GM12874 (cell line): Measurements from ENCODE around the gene MAN2B2.

ENCODE experiments used
- CTCF ChIP-seq: IDR thresholded peaks from 2 replicates; pipeline ENCODE4 v1.5.1; 2011; ENCODE audit warnings: low read depth, mild to moderate bottlenecking, control low read depth, low read length, moderate library complexity; ENCODE audit not compliant: insufficient read depth

MAN2B2 gene

GRCh38 chr4:6589444-6589843 is 14.5 kb downstream of the MAN2B2 start:
- no peak for TF ChIP-seq CTCF

DNA sequence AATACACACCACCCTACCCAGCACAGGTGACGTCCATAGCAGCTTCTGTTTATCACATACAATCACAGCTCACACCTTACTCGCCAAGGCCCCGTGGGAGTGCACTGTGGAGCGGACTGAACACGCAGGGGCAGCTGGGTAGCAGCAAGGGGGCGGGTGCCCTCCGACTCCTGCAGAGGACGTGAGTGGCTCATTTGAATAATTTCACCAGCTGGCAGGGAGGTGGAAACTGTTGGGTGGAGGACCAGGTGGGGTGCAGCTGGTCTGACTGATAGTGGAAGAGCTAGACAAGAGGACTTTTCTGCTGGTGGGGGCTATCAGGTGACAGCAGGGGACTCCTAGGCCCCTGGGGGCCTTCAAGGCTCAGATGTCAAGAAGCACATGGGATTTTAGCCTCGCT is 16.3 kb downstream of the MAN2B2 start:
- no peak for TF ChIP-seq CTCF

- no peak for TF ChIP-seq CTCF
These were observed 16.8 kb downstream of the MAN2B2 start for GRCh38 chr4:6591781-6592180.

DNA sequence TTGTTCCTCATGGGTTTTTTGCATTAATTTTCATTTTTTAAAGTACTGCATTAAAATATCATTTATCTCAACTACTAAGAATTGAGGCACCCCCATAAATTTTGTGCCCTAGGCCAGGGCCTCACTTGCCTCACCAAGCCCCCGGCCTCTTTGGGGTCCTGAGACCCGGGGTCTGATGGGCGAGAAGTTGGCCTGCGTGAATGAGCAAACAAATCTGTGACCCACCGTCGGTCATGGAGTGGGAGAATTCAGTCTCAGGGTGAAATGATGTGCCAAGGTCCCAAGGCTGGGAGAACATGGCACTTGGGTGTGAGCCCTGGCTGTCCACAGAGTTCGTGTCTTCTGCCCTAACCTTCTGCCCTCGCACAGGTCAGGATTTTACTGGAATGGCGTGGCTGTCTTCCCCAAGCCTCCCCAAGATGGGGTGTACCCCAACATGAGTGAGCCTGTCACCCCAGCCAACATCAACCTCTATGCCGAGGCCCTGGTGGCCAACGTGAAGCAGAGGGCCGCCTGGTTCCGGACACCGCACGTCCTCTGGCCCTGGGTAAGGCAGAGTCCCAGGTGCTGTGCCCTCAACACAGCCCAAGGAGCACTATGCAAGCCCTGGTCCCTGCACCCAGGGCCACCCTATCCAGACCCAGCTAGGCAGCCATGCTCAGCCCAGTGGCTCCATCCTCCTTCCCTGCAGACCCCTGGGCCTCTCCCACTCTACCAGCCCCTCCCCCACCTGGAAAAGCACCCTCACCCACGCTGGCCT is 18.0 kb downstream of the MAN2B2 start:
- TF ChIP-seq CTCF: no peak

GRCh38 chr4:6594341-6594740 is 19.4 kb downstream of the MAN2B2 start:
- no peak for TF ChIP-seq CTCF

DNA sequence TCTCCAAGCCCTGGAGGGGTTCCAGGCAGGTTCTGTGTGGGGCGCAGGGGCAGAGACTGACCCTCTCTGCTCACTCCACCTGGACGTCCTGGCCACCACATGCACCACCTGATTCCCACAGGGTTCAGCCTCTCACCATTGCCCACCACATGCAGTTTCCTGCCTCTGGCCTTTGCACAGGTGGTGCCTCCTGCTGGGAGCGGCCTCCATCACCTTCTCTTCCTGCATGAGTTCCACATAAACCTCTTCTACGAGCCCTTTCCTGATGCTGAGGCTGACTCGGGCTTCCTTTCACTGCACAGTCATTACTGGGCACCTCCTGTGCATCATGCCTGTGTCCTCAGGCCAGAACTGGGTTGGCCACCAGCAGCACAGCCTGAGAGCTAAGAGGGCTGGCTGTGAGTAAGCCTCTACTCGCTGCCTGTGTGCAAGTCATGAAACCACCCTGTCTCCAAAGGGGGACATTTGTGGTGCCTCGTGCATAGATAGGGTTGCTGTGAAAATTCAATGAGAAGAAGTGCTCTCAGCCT is 19.9 kb downstream of the MAN2B2 start:
- no peak for TF ChIP-seq CTCF

GRCh38 chr4:6595897-6596537 is 21.0 kb downstream of the MAN2B2 start:
- no peak for TF ChIP-seq CTCF
